ENCODE results near the gene BMPR1B.

- TF ChIP-seq, protein P1, sequence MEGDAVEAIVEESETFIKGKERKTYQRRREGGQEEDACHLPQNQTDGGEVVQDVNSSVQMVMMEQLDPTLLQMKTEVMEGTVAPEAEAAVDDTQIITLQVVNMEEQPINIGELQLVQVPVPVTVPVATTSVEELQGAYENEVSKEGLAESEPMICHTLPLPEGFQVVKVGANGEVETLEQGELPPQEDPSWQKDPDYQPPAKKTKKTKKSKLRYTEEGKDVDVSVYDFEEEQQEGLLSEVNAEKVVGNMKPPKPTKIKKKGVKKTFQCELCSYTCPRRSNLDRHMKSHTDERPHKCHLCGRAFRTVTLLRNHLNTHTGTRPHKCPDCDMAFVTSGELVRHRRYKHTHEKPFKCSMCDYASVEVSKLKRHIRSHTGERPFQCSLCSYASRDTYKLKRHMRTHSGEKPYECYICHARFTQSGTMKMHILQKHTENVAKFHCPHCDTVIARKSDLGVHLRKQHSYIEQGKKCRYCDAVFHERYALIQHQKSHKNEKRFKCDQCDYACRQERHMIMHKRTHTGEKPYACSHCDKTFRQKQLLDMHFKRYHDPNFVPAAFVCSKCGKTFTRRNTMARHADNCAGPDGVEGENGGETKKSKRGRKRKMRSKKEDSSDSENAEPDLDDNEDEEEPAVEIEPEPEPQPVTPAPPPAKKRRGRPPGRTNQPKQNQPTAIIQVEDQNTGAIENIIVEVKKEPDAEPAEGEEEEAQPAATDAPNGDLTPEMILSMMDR (conservative IDR thresholded peaks at IDR 0.05; ENCODE audit: low read depth, low read length): no peak
- no peak for TF ChIP-seq EZH2 (IDR thresholded peaks at IDR 0.05; ENCODE audit: low read length, unreplicated experiment)
Observed at GRCh38 chr4:95023110-95023509, 265.4 kb downstream of the BMPR1B start.

All from PC-3 (cell line).